H1 (cell line): ENCODE data around the gene GNA12. TPM values are rescaled to one million over a fixed set of nuclear protein-coding genes. Genes with fewer than 3 reads are reported as not detected.

Source experiments
- TCF12 ChIP-seq: IDR thresholded peaks from 2 replicates; pipeline ENCODE4 v1.6.1; 2011; ENCODE audit warnings: low read depth, mild to moderate bottlenecking, low read length
- polyA plus RNA-seq, 7 experiments: library from polyadenylated mRNA; depleted of rRNA in 3 of 7; stranded (reverse) in 5 of 7; unstranded in 2 of 7; fragments of >200 nt in 5 of 7; fragments of 200-250 nt in 2 of 7; gene quantifications; 1 replicate in 5 of 7; 2 replicates in 1 of 7; 4 replicates in 1 of 7; pipeline versions ENCODE4 v1.2.1 to v1.2.3, GENCODE V29; 2011 to 2013; ENCODE audit warnings: missing spikeins in 2 of 7, mixed read lengths in 2 of 7
- total RNA-seq: library from RNA; stranded (reverse); fragmentation: NEBNext Ultra II Directional; extraction: Animal tissue kit (Norgen Biotek cat#: 25700); gene quantifications from 2 replicates; pipeline ENCODE4 v1.2.1, GENCODE V29; 2021
- TF ChIP-seq, protein P1 (sequence below): IDR thresholded peaks from 2 replicates; pipeline ENCODE4 v1.6.1; 2012; ENCODE audit warnings: inconsistent platforms
- TF ChIP-seq, protein P2 (sequence below), 3 experiments: IDR thresholded peaks; 1 replicate in 2 of 3; 2 replicates in 1 of 3; pipeline versions ENCODE4 v1.5.1 to v1.6.1; 2011; ENCODE audit warnings: low read length in 3 of 3, mild to moderate bottlenecking in 3 of 3, inconsistent platforms in 2 of 3, low read depth in 1 of 3, moderate library complexity in 1 of 3; ENCODE audit not compliant: insufficient read depth in 1 of 3; ENCODE audit errors: control extremely low read depth in 1 of 3

GNA12 gene
- total and polyA plus RNA-seq, 2 of the 8 experiments (the other 6 are each of a cell fraction or from before 2014, with no cell fraction given): 96.5 to 109 TPM

DNA sequence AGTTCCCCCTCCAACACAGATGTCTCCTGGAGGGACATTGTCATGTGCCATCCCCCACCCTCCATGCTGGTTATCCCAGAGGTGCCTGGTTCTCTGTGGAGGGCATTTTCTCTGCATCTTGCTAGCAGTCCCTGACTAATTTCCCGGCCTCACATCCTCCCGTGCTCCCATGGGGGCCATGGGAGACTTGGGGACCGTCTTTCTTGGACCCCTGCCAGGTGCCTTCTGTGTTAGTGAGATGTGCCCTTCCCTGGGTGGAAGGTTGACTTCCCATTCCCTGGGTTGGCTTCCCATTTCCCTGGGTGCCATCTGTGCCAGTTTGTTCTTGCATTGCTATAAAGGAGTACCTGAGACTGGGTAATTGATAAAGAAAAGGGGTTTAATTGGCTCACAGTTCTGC lies 22.5 kb upstream of the GNA12 start (continued):
- TF ChIP-seq, protein P1, sequence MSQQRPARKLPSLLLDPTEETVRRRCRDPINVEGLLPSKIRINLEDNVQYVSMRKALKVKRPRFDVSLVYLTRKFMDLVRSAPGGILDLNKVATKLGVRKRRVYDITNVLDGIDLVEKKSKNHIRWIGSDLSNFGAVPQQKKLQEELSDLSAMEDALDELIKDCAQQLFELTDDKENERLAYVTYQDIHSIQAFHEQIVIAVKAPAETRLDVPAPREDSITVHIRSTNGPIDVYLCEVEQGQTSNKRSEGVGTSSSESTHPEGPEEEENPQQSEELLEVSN: no peak
- TF ChIP-seq, protein P2, sequence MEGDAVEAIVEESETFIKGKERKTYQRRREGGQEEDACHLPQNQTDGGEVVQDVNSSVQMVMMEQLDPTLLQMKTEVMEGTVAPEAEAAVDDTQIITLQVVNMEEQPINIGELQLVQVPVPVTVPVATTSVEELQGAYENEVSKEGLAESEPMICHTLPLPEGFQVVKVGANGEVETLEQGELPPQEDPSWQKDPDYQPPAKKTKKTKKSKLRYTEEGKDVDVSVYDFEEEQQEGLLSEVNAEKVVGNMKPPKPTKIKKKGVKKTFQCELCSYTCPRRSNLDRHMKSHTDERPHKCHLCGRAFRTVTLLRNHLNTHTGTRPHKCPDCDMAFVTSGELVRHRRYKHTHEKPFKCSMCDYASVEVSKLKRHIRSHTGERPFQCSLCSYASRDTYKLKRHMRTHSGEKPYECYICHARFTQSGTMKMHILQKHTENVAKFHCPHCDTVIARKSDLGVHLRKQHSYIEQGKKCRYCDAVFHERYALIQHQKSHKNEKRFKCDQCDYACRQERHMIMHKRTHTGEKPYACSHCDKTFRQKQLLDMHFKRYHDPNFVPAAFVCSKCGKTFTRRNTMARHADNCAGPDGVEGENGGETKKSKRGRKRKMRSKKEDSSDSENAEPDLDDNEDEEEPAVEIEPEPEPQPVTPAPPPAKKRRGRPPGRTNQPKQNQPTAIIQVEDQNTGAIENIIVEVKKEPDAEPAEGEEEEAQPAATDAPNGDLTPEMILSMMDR (IDR thresholded peaks at IDR 0.05; ENCODE audit: control extremely low read depth in 1 of 3, insufficient read depth in 1 of 3, low read depth in 1 of 3, low read length in 3 of 3): no peak
- TF ChIP-seq TCF12: no peak
